Peyer's patch (tissue), 4 donors: Measurements from ENCODE around the gene SNRPN.

Experiments used
- POLR2A ChIP-seq, 2 donors: fragments of 450-650 bp; IDR thresholded peaks; one replicate each; pipeline ENCODE4 v1.5.1; 2017; ENCODE audit warnings: antibody characterized with exemption in 2 of 2, mild to moderate bottlenecking in 2 of 2, moderate library complexity in 2 of 2
- TF ChIP-seq, protein P1 (sequence below), 6 experiments: fragments of 450-650 bp in 4 of 6; fragments of 200-600 bp in 2 of 6; sonication (generic) in 1 of 6; IDR thresholded peaks; one replicate each; pipeline ENCODE4 v1.5.1; 2017 to 2019; ENCODE audit warnings: antibody characterized with exemption in 6 of 6, mild to moderate bottlenecking in 3 of 6, moderate library complexity in 1 of 6

DNA sequence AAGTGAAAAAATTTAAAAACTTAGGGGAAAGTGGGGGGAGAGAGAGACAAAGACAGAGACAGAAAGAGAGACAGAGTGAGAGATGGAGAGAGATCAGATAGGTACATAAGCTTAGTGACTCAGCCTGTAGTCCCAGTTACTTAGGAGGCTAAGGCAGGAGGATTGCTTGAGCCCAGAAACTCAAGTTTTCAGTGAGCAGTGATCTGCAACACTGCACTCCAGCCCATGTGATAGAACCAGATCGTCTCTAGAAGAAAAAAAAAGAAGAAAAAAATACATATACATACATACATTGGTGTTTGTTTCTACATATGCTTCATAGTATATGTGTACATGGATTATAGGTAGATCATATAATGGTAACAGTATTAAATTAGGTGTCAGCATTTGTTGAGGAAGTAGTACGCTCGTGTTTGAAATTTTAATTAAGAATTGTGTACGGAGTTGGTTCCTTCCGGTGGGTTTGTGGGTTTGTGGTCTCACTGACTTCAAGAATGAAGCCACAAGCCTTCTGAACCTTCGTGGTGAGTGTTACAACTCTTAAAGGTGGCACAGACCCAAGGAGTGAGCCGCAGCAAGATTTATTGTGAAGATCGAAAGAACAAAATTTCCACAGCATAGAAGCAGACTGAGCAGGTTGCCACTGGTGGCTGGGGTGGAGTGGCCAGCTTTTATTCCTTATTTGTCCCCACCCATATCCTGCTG, 38.3 kb upstream of the SNRPN start:
- TF ChIP-seq, protein P1, sequence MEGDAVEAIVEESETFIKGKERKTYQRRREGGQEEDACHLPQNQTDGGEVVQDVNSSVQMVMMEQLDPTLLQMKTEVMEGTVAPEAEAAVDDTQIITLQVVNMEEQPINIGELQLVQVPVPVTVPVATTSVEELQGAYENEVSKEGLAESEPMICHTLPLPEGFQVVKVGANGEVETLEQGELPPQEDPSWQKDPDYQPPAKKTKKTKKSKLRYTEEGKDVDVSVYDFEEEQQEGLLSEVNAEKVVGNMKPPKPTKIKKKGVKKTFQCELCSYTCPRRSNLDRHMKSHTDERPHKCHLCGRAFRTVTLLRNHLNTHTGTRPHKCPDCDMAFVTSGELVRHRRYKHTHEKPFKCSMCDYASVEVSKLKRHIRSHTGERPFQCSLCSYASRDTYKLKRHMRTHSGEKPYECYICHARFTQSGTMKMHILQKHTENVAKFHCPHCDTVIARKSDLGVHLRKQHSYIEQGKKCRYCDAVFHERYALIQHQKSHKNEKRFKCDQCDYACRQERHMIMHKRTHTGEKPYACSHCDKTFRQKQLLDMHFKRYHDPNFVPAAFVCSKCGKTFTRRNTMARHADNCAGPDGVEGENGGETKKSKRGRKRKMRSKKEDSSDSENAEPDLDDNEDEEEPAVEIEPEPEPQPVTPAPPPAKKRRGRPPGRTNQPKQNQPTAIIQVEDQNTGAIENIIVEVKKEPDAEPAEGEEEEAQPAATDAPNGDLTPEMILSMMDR (IDR thresholded peaks at IDR 0.05) = no peak
- no peak for TF ChIP-seq POLR2A (IDR thresholded peaks at IDR 0.05)
